ENCODE data around the gene SLC27A1. TPM values are rescaled to one million over a fixed set of nuclear protein-coding genes. Genes with fewer than 3 reads are reported as not detected.
"Not testable (repeated sequence)": the region's sequence is repeated elsewhere in the genome, so short reads cannot be mapped to it uniquely, and the experiment has no call there.

Gene SLC27A1
- total and polyA plus RNA-seq, 5 donors, result 28.2 to 63.6 (median 38.7) TPM

- ATAC-seq, result no peak
- DNase-seq, result peak in 1 of 3 donors; percentile 37
Observed at GRCh38 chr19:17515408-17516149, 45.3 kb downstream of the SLC27A1 start.

GRCh38 chr19:17517898-17518297 is 47.6 kb downstream of the SLC27A1 start:
- ATAC-seq (no peak), DNase-seq (no peak)
- Histone ChIP-seq H3K27ac (ENCODE audit: low read length) (no peak overlapping the region), H3K27me3 (ENCODE audit: control insufficient read depth, insufficient read depth) (no peaks in the 10 kb centered on the region), H3K4me3 (ENCODE audit: low read length) (no peak overlapping the region), H3K9me3 (ENCODE audit: control insufficient read depth, low read length) (peaks cover 3% of the 10 kb centered on the region), H3K4me1 (ENCODE audit: control insufficient read depth, insufficient read depth, low read length) (no peaks in the 10 kb centered on the region)
- intact Hi-C loops (cut with DNase I), result no loop called here
- 99% methylated on average over 1 of the region's 1 CpG for WGBS

More at GRCh38 chr19:17515408-17516149, 45.3 kb downstream of the SLC27A1 start:
- Histone ChIP-seq H3K27ac (ENCODE audit: low read length) (no peak overlapping the region), H3K4me1 (ENCODE audit: control insufficient read depth, insufficient read depth, low read length) (peaks cover 2% of the 10 kb centered on the region), H3K4me3 (ENCODE audit: low read length) (no peak overlapping the region), H3K27me3 (ENCODE audit: control insufficient read depth, insufficient read depth) (no peaks in the 10 kb centered on the region), H3K9me3 (ENCODE audit: control insufficient read depth, low read length) (peaks cover 3% of the 10 kb centered on the region)
- WGBS, result 90% methylated on average over 15 of the region's 15 CpGs
- intact Hi-C loops (cut with DNase I), result no loop called here

GRCh38 chr19:17518654-17519053 is 48.3 kb downstream of the SLC27A1 start:
- 91% methylated on average over 8 of the region's 8 CpGs for WGBS

GRCh38 chr19:17519967-17520366 is 49.6 kb downstream of the SLC27A1 start:
- Histone ChIP-seq H3K4me3 (ENCODE audit: low read length) (no peak overlapping the region), H3K9me3 (ENCODE audit: control insufficient read depth, low read length) (peaks cover 3% of the 10 kb centered on the region), H3K27me3 (ENCODE audit: control insufficient read depth, insufficient read depth) (no peaks in the 10 kb centered on the region), H3K27ac (ENCODE audit: low read length) (no peak overlapping the region), H3K4me1 (ENCODE audit: control insufficient read depth, insufficient read depth, low read length) (peaks cover 2% of the 10 kb centered on the region)
- no peak for DNase-seq
- intact Hi-C loops (cut with DNase I), result no loop called here
- WGBS, result 90% methylated on average over 9 of the region's 9 CpGs
- ATAC-seq, result no peak

More at GRCh38 chr19:17518654-17519053, 48.3 kb downstream of the SLC27A1 start:
- H3K4me1 ChIP-seq (ENCODE audit: control insufficient read depth, insufficient read depth, low read length); H3K27ac ChIP-seq (ENCODE audit: low read length); H3K27me3 ChIP-seq (ENCODE audit: control insufficient read depth, insufficient read depth); DNase-seq; H3K9me3 ChIP-seq (ENCODE audit: control insufficient read depth, low read length); ATAC-seq; H3K4me3 ChIP-seq (ENCODE audit: low read length); intact Hi-C loops (cut with DNase I): not testable (repeated sequence)

- H3K27me3 ChIP-seq (ENCODE audit: control insufficient read depth, insufficient read depth), result no peaks in the 10 kb centered on the region
- WGBS, result 95% methylated on average over 25 of the region's 25 CpGs
- DNase-seq, result peak in 1 of 3 donors; percentile 26
- no peak overlapping the region for H3K27ac ChIP-seq (ENCODE audit: low read length)
- H3K9me3 ChIP-seq (ENCODE audit: control insufficient read depth, low read length), result peaks cover 3% of the 10 kb centered on the region
- peak in 1 of 2 donors; percentile 25 for ATAC-seq
- peaks cover 2% of the 10 kb centered on the region for H3K4me1 ChIP-seq (ENCODE audit: control insufficient read depth, insufficient read depth, low read length)
- no peak overlapping the region for H3K4me3 ChIP-seq (ENCODE audit: low read length)
- intact Hi-C loops (cut with DNase I), result no loop called here
Observed at GRCh38 chr19:17520865-17521264, 50.5 kb downstream of the SLC27A1 start.

GRCh38 chr19:17522988-17523872 is 52.9 kb downstream of the SLC27A1 start:
- 45% methylated on average over 24 of the region's 24 CpGs for WGBS
- DNase-seq (peak in 2 of 3 donors; percentile 75 to 83), ATAC-seq (peak; percentile 65 to 71)
- no peak overlapping the region for H3K27ac ChIP-seq (ENCODE audit: low read length)
- intact Hi-C loops (cut with DNase I), result no loop called here
- H3K4me1 ChIP-seq (ENCODE audit: control insufficient read depth, insufficient read depth, low read length), result peaks cover 2% of the 10 kb centered on the region
- H3K4me3 ChIP-seq (ENCODE audit: low read length), result no peak overlapping the region
- H3K27me3 ChIP-seq (ENCODE audit: control insufficient read depth, insufficient read depth), result no peaks in the 10 kb centered on the region
- H3K9me3 ChIP-seq (ENCODE audit: control insufficient read depth, low read length), result no peaks in the 10 kb centered on the region

GRCh38 chr19:17524651-17525050 is 54.3 kb downstream of the SLC27A1 start:
- intact Hi-C loops (cut with DNase I), result no loop called here
- Histone ChIP-seq H3K27me3 (ENCODE audit: control insufficient read depth, insufficient read depth) (no peaks in the 10 kb centered on the region), H3K27ac (ENCODE audit: low read length) (no peak overlapping the region), H3K4me1 (ENCODE audit: control insufficient read depth, insufficient read depth, low read length) (peaks cover 2% of the 10 kb centered on the region), H3K9me3 (ENCODE audit: control insufficient read depth, low read length) (no peaks in the 10 kb centered on the region), H3K4me3 (ENCODE audit: low read length) (no peak overlapping the region)
- no peak for ATAC-seq
- DNase-seq, result peak in 1 of 3 donors; percentile 13
- 94% methylated on average over 4 of the region's 4 CpGs for WGBS

- Histone ChIP-seq H3K4me1 (ENCODE audit: control insufficient read depth, insufficient read depth, low read length) (peaks cover 2% of the 10 kb centered on the region), H3K4me3 (ENCODE audit: low read length) (no peak overlapping the region), H3K9me3 (ENCODE audit: control insufficient read depth, low read length) (no peaks in the 10 kb centered on the region), H3K27me3 (ENCODE audit: control insufficient read depth, insufficient read depth) (no peaks in the 10 kb centered on the region), H3K27ac (ENCODE audit: low read length) (no peak overlapping the region)
- 79% methylated on average over 9 of the region's 9 CpGs for WGBS
- intact Hi-C loops (cut with DNase I), result no loop called here
- ATAC-seq, result no peak
- DNase-seq, result no peak
Observed at GRCh38 chr19:17525141-17525540, 54.8 kb downstream of the SLC27A1 start.

GRCh38 chr19:17526922-17527321 is 56.6 kb downstream of the SLC27A1 start:
- Histone ChIP-seq H3K4me1 (ENCODE audit: control insufficient read depth, insufficient read depth, low read length) (peaks cover 2% of the 10 kb centered on the region), H3K27ac (ENCODE audit: low read length) (no peak overlapping the region), H3K4me3 (ENCODE audit: low read length) (no peak overlapping the region), H3K27me3 (ENCODE audit: control insufficient read depth, insufficient read depth) (no peaks in the 10 kb centered on the region), H3K9me3 (ENCODE audit: control insufficient read depth, low read length) (no peaks in the 10 kb centered on the region)
- no peak for ATAC-seq
- WGBS, result 71% methylated on average over 16 of the region's 16 CpGs
- intact Hi-C loops (cut with DNase I), result no loop called here
- peak in 1 of 3 donors; percentile 44 for DNase-seq

GRCh38 chr19:17527326-17527725 is 57.0 kb downstream of the SLC27A1 start:
- H3K4me1 ChIP-seq (ENCODE audit: control insufficient read depth, insufficient read depth, low read length), result peaks cover 2% of the 10 kb centered on the region
- H3K4me3 ChIP-seq (ENCODE audit: low read length), result no peak overlapping the region
- WGBS, result 74% methylated on average over 10 of the region's 10 CpGs
- H3K27ac ChIP-seq (ENCODE audit: low read length), result no peak overlapping the region
- H3K27me3 ChIP-seq (ENCODE audit: control insufficient read depth, insufficient read depth), result no peaks in the 10 kb centered on the region
- H3K9me3 ChIP-seq (ENCODE audit: control insufficient read depth, low read length), result no peaks in the 10 kb centered on the region
- intact Hi-C loops (cut with DNase I), result no loop called here
- no peak for ATAC-seq
- no peak for DNase-seq

- Histone ChIP-seq H3K9me3 (ENCODE audit: control insufficient read depth, low read length) (no peaks in the 10 kb centered on the region), H3K27me3 (ENCODE audit: control insufficient read depth, insufficient read depth) (no peaks in the 10 kb centered on the region), H3K27ac (ENCODE audit: low read length) (no peak overlapping the region), H3K4me1 (ENCODE audit: control insufficient read depth, insufficient read depth, low read length) (no peaks in the 10 kb centered on the region), H3K4me3 (ENCODE audit: low read length) (no peak overlapping the region)
- no peak for DNase-seq
- intact Hi-C loops (cut with DNase I), result no loop called here
- ATAC-seq, result no peak
- 94% methylated on average over 3 of the region's 3 CpGs for WGBS
Observed at GRCh38 chr19:17528610-17529009, 58.3 kb downstream of the SLC27A1 start.
